Heart left ventricle (tissue), 13 donors: Measurements from ENCODE around the gene FUBP3.

Experiments
- POLR2A ChIP-seq, 2 donors: fragments of 450-650 bp; IDR thresholded peaks; one replicate each; pipeline ENCODE4 v1.6.1; 2017; ENCODE audit warnings: antibody characterized with exemption in 2 of 2, mild to moderate bottlenecking in 2 of 2, moderate library complexity in 2 of 2
- TF ChIP-seq, protein P1 (sequence below), 12 donors: fragments of 200-600 bp; sonication (generic) in 4 of 12; IDR thresholded peaks; one replicate each; pipeline versions ENCODE4 v1.5.0 to v1.8.0; 2018 to 2022; ENCODE audit warnings: antibody characterized with exemption in 12 of 12, mild to moderate bottlenecking in 5 of 12
- donor health status: ischemic (EF 13 %, LVEDD 7.1; RV severe dilation, severe dysfunction).
- donor health status: DM: no; HTN: yes; CAD: no.
- donor health status: DM: no; HTN: no; CAD: no.
- donor health status: ischemic (EF 25% LVEDD 6.9; RV normal size, moderate dysfunction).
- donor health status: ischemic (EF 25% LVEDD 5.7; RV mildly dilated, moderate dysfunction).
- donor health status: ischemic (EF 35%, LVEDD 5.7; RV mildly dilated, moderate dysfunction).
- donor health status: nonischemic (EF 11% LVEDD 7.7; RV severe dilation, severe dysfunction).
- donor health status: DM: yes; HTN: yes; CAD: no.
- donor health status: PGD.
- donor health status: ischemic (EF 29% LVEDD 5.4; RV normal size, mild dysfunction).
- donor health status: nonischemic (EF 23%, LVEDD 6.1; RV moderate dilation, normal function).

DNA sequence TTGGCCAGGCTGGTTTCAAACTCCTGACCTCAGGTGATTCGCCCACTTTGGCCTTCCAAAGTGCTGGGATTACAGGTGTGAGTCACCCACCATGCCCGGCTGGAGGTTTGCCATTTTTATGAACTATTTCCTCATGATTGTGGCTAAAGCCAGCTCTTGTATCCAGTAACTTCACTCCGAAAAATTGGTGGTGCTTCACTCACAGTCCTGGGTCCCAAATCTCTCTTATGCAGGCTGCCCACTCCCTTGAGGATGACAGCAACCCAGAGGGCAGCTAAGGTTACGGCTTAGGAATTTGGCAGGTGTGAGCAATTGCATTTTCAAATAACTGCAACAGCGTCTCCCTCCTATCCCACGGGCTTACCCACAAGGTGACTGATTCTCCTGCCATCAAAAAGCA is 23.4 kb upstream of the FUBP3 start:
- no peak for TF ChIP-seq POLR2A (IDR thresholded peaks at IDR 0.05)
- TF ChIP-seq, protein P1, sequence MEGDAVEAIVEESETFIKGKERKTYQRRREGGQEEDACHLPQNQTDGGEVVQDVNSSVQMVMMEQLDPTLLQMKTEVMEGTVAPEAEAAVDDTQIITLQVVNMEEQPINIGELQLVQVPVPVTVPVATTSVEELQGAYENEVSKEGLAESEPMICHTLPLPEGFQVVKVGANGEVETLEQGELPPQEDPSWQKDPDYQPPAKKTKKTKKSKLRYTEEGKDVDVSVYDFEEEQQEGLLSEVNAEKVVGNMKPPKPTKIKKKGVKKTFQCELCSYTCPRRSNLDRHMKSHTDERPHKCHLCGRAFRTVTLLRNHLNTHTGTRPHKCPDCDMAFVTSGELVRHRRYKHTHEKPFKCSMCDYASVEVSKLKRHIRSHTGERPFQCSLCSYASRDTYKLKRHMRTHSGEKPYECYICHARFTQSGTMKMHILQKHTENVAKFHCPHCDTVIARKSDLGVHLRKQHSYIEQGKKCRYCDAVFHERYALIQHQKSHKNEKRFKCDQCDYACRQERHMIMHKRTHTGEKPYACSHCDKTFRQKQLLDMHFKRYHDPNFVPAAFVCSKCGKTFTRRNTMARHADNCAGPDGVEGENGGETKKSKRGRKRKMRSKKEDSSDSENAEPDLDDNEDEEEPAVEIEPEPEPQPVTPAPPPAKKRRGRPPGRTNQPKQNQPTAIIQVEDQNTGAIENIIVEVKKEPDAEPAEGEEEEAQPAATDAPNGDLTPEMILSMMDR (IDR thresholded peaks at IDR 0.05) = no peak
